RPMI7951 (cell line): ENCODE results near the gene SRGAP3. TPM values are rescaled to one million over a fixed set of nuclear protein-coding genes. Genes with fewer than 3 reads are reported as not detected.

Experiments
- DNase-seq: peaks from one replicate; pipeline ENCODE4 v3.0.0-alpha.2; 2012; ENCODE audit warnings: low read depth
- total RNA-seq: library from RNA; depleted of rRNA; stranded (reverse); fragments of >200 nt; shearing (Covaris generic); gene quantifications from 2 replicates; pipeline ENCODE4 v1.2.3, GENCODE V29; 2014

Gene SRGAP3
- total RNA-seq, 1 experiment from 2014 or later = 2.3 TPM

GRCh38 chr3:9201955-9202354 lies 47.5 kb downstream of the SRGAP3 start:
- no peak for DNase-seq

GRCh38 chr3:9201266-9201665 lies 48.2 kb downstream of the SRGAP3 start:
- peak; percentile 78 for DNase-seq

GRCh38 chr3:9199775-9200174 lies 49.7 kb downstream of the SRGAP3 start:
- DNase-seq = no peak

GRCh38 chr3:9198899-9199335 lies 50.5 kb downstream of the SRGAP3 start:
- no peak for DNase-seq

GRCh38 chr3:9198261-9198660 lies 51.2 kb downstream of the SRGAP3 start:
- DNase-seq = no peak

- DNase-seq = no peak
Observed at GRCh38 chr3:9196020-9196419, 53.4 kb downstream of the SRGAP3 start.

- DNase-seq = no peak
Observed at GRCh38 chr3:9195390-9195789, 54.1 kb downstream of the SRGAP3 start.

GRCh38 chr3:9194509-9195184 lies 54.8 kb downstream of the SRGAP3 start:
- DNase-seq = no peak

GRCh38 chr3:9193633-9194195 lies 55.7 kb downstream of the SRGAP3 start:
- no peak for DNase-seq

- no peak for DNase-seq
Observed at GRCh38 chr3:9193211-9193610, 56.2 kb downstream of the SRGAP3 start.

- no peak for DNase-seq
Observed at GRCh38 chr3:9192248-9193025, 57.0 kb downstream of the SRGAP3 start.

GRCh38 chr3:9190276-9190675 lies 59.2 kb downstream of the SRGAP3 start:
- DNase-seq = no peak

GRCh38 chr3:9188583-9188982 lies 60.9 kb downstream of the SRGAP3 start:
- no peak for DNase-seq

- no peak for DNase-seq
Observed at GRCh38 chr3:9185701-9186100, 63.7 kb downstream of the SRGAP3 start.

GRCh38 chr3:9185046-9185445 lies 64.4 kb downstream of the SRGAP3 start:
- no peak for DNase-seq

- DNase-seq = no peak
Observed at GRCh38 chr3:9184461-9184835, 65.0 kb downstream of the SRGAP3 start.

GRCh38 chr3:9183811-9184460 lies 65.5 kb downstream of the SRGAP3 start:
- DNase-seq = no peak

GRCh38 chr3:9183011-9183410 lies 66.4 kb downstream of the SRGAP3 start:
- no peak for DNase-seq

GRCh38 chr3:9180764-9181117 lies 68.7 kb downstream of the SRGAP3 start:
- no peak for DNase-seq

- no peak for DNase-seq
Observed at GRCh38 chr3:9179826-9180763, 69.4 kb downstream of the SRGAP3 start.

- no peak for DNase-seq
Observed at GRCh38 chr3:9178697-9179096, 70.7 kb downstream of the SRGAP3 start.
